HCT116 (cell line): ENCODE data around the gene GRM1. TPM values are rescaled to one million over a fixed set of nuclear protein-coding genes. Genes with fewer than 3 reads are reported as not detected.

Experiments
- ATAC-seq: fragments of 200-7000 bp; cut with Tn5 transposase; 2 replicates; pipeline ENCODE4 v1.9.1; 2020; ENCODE audit warnings: mild to moderate bottlenecking, moderate library complexity
- BruUV-seq: library from RNA; stranded (reverse); fragments of 400-500 nt; replicated peaks from 2 replicates; lab custom pipeline; 2021; lab: Mats Ljungman, UMichigan
- CTCF ChIA-PET: fragments of 300-600 bp; sonication (Branson Sonifier 250); formaldehyde crosslinking; loops from one replicate; lab custom pipeline; 2021; ENCODE audit warnings: antibody characterized with exemption; lab: Charles Lee
- POLR2A ChIA-PET: fragments of 300-600, 350-600 bp; sonication (Branson Sonifier 250); formaldehyde crosslinking; loops from one replicate; lab custom pipeline; 2021; ENCODE audit warnings: antibody characterized with exemption; lab: Charles Lee
- RAD21 ChIA-PET, 2 experiments: fragments of 300-600 bp; sonication (Branson Sonifier 250); formaldehyde crosslinking; loops; one replicate each; lab custom pipeline; 2023; ENCODE audit warnings: low total read pairs in 2 of 2; ENCODE audit not compliant: uncharacterized antibody in 2 of 2, unreplicated experiment in 2 of 2, low non-redundant PET in 1 of 2; lab: Charles Lee
- DNase-seq: peaks from one replicate; pipeline ENCODE4 v3.0.0-alpha.2; 2010; ENCODE audit warnings: low read depth, low spot score
- H2AFZ ChIP-seq: fragments of 200-600 bp; shearing (Covaris generic), sonication (generic); 2 replicates; pipeline ENCODE4 v1.6.1; 2017; ENCODE audit warnings: low read depth, mixed run types, mixed read lengths, antibody characterized with exemption, low read length; ENCODE audit not compliant: poor library complexity, severe bottlenecking
- H3K27ac ChIP-seq: 2 replicates; pipeline ENCODE4 v1.5.1; 2012; ENCODE audit warnings: low read depth, low read length
- H3K27me3 ChIP-seq: fragments of 200-600 bp; sonication (generic); 2 replicates; pipeline ENCODE4 v1.6.1; 2016; ENCODE audit warnings: mixed run types, low read length, mixed read lengths; ENCODE audit not compliant: insufficient read depth
- H3K36me3 ChIP-seq, 2 experiments: fragments of 200-500 bp in 1 of 2; fragments of 200-600 bp in 1 of 2; sonication (Bioruptor generic) in 1 of 2; sonication (generic) in 1 of 2; 2 replicates each; pipeline versions ENCODE4 v1.5.1 to v1.6.1; 2014 to 2016; ENCODE audit warnings: low read length in 2 of 2, inconsistent platforms in 1 of 2, mixed read lengths in 1 of 2, mixed run types in 1 of 2; ENCODE audit not compliant: insufficient read depth in 2 of 2, control insufficient read depth in 1 of 2
- H3K4me1 ChIP-seq, 2 experiments: fragments of 200-600 bp in 1 of 2; sonication (generic) in 1 of 2; 2 replicates each; pipeline versions ENCODE4 v1.5.1 to v1.6.1; 2012 to 2017; ENCODE audit warnings: low read length in 2 of 2, inconsistent platforms in 1 of 2, mild to moderate bottlenecking in 1 of 2, mixed read lengths in 1 of 2, mixed run types in 1 of 2, moderate library complexity in 1 of 2; ENCODE audit not compliant: insufficient read depth in 2 of 2, control insufficient read depth in 1 of 2
- H3K4me2 ChIP-seq: fragments of 200-600 bp; sonication (generic); 2 replicates; pipeline ENCODE4 v1.6.1; 2017; ENCODE audit warnings: mixed run types, low read length, mixed read lengths
- H3K4me3 ChIP-seq, 2 experiments: fragments of 200-600 bp in 1 of 2; sonication (generic) in 1 of 2; replicated peaks in 1 of 2; 2 replicates each; pipeline ENCODE4 v1.5.1; 2011 to 2016; ENCODE audit warnings: low read length in 2 of 2, control low read depth in 1 of 2, low read depth in 1 of 2, mild to moderate bottlenecking in 1 of 2, mixed read lengths in 1 of 2, mixed run types in 1 of 2
- H3K79me2 ChIP-seq: fragments of 200-600 bp; sonication (generic); 2 replicates; pipeline ENCODE4 v1.6.1; 2017; ENCODE audit warnings: mild to moderate bottlenecking, mixed run types, low read length, moderate library complexity, mixed read lengths; ENCODE audit not compliant: insufficient read depth
- H3K9ac ChIP-seq: fragments of 200-600 bp; sonication (generic); 2 replicates; pipeline ENCODE4 v1.6.1; 2016; ENCODE audit warnings: low read length, mixed read lengths
- H3K9me2 ChIP-seq: fragments of 200-600 bp; sonication (generic), shearing (Covaris generic); 2 replicates; pipeline ENCODE4 v1.6.1; 2017; ENCODE audit warnings: mixed run types, mild to moderate bottlenecking, moderate library complexity; ENCODE audit not compliant: insufficient read depth
- H3K9me3 ChIP-seq, 2 experiments: fragments of 200-500 bp in 1 of 2; fragments of 200-600 bp in 1 of 2; sonication (Bioruptor generic) in 1 of 2; sonication (generic) in 1 of 2; 2 replicates each; pipeline ENCODE4 v1.6.1; 2014 to 2017; ENCODE audit warnings: low read length in 2 of 2, mixed read lengths in 2 of 2, inconsistent platforms in 1 of 2, low read depth in 1 of 2, mild to moderate bottlenecking in 1 of 2, mixed run types in 1 of 2, moderate library complexity in 1 of 2; ENCODE audit not compliant: control insufficient read depth in 1 of 2, insufficient read depth in 1 of 2
- H4K20me1 ChIP-seq: fragments of 200-600 bp; sonication (generic), shearing (Covaris generic); 2 replicates; pipeline ENCODE4 v1.6.1; 2017; ENCODE audit warnings: mixed run types, mild to moderate bottlenecking, moderate library complexity; ENCODE audit not compliant: insufficient read depth
- ATF3 ChIP-seq: IDR thresholded peaks from 2 replicates; pipeline ENCODE4 v1.6.1; 2012
- CBX3 ChIP-seq: IDR thresholded peaks from 2 replicates; pipeline ENCODE4 v1.6.1; 2012; ENCODE audit warnings: low read depth
- CEBPB ChIP-seq: IDR thresholded peaks from 2 replicates; pipeline ENCODE4 v1.6.1; 2012; ENCODE audit warnings: low read depth
- CTCF ChIP-seq, 3 experiments: fragments of 200-600 bp in 1 of 3; sonication (generic) in 1 of 3; IDR thresholded peaks in 2 of 3; conservative IDR thresholded peaks in 1 of 3; 2 replicates each; pipeline ENCODE4 v1.5.1; 2012 to 2017; ENCODE audit warnings: low read depth in 2 of 3, low read length in 2 of 3, antibody characterized with exemption in 1 of 3, borderline replicate concordance in 1 of 3, control low read depth in 1 of 3, mild to moderate bottlenecking in 1 of 3, mixed read lengths in 1 of 3, mixed run types in 1 of 3, moderate library complexity in 1 of 3; ENCODE audit not compliant: insufficient read depth in 1 of 3
- ELF1 ChIP-seq: IDR thresholded peaks from 2 replicates; pipeline ENCODE4 v1.6.1; 2012; ENCODE audit warnings: low read depth, borderline replicate concordance
- EZH2 ChIP-seq: fragments of 200-600 bp; sonication (generic); IDR thresholded peaks from 2 replicates; pipeline ENCODE4 v1.6.1; 2017; ENCODE audit warnings: antibody characterized with exemption, mixed run types
- EZH2phosphoT487 ChIP-seq: fragments of 200-600 bp; IDR thresholded peaks from 2 replicates; pipeline ENCODE4 v1.6.1; 2018; ENCODE audit warnings: antibody characterized with exemption, borderline replicate concordance
- FOSL1 ChIP-seq: IDR thresholded peaks from 2 replicates; pipeline ENCODE4 v1.6.1; 2012; ENCODE audit warnings: low read depth
- JUND ChIP-seq: IDR thresholded peaks from 2 replicates; pipeline ENCODE4 v1.6.1; 2012
- REST ChIP-seq: IDR thresholded peaks from 2 replicates; pipeline ENCODE4 v1.6.1; 2012; ENCODE audit warnings: low read depth
- SP1 ChIP-seq: IDR thresholded peaks from 2 replicates; pipeline ENCODE4 v1.6.1; 2012; ENCODE audit warnings: low read depth
- TCF7L2 ChIP-seq: IDR thresholded peaks from 2 replicates; pipeline ENCODE4 v1.7.0; 2011; ENCODE audit warnings: borderline replicate concordance, inconsistent platforms; ENCODE audit not compliant: insufficient read depth, insufficient read length; ENCODE audit errors: extremely low read depth
- ZBTB33 ChIP-seq: IDR thresholded peaks from 2 replicates; pipeline ENCODE4 v1.6.1; 2011; ENCODE audit warnings: mild to moderate bottlenecking, low read length, moderate library complexity; ENCODE audit not compliant: insufficient replicate concordance; ENCODE audit errors: extremely low read depth
- ZFX ChIP-seq: fragments of 450-650 bp; IDR thresholded peaks from 2 replicates; pipeline ENCODE4 v1.6.1; 2017
- intact Hi-C: fragments of 100-400 bp; cut with micrococcal nuclease; formaldehyde crosslinking; loops from 2 replicates; pipeline ENCODE4 v1.10.0; 2022
- total RNA-seq: library from RNA; stranded (reverse); gene quantifications from one replicate; pipeline ENCODE4 v1.2.1, GENCODE V29; 2021; ENCODE audit not compliant: unreplicated experiment

Gene GRM1
- total RNA-seq, 1 experiment from 2014 or later, result not detected

GRCh38 chr6:146302994-146303393, 274.1 kb downstream of the GRM1 start (continued):
- TF ChIP-seq CTCF (IDR thresholded peaks at IDR 0.05 in 2 of 3, conservative IDR thresholded peaks at IDR 0.05 in 1 of 3; ENCODE audit: borderline replicate concordance in 1 of 3, insufficient read depth in 1 of 3, low read depth in 2 of 3, low read length in 2 of 3) (no peak), FOSL1 (no peak), ATF3 (no peak), EZH2phosphoT487 (no peak), TCF7L2 (no peak), CEBPB (no peak)

GRCh38 chr6:146304181-146304580, 275.3 kb downstream of the GRM1 start:
- Histone ChIP-seq H3K36me3 (no peaks in the 10 kb centered on the region), H3K9ac (no peak overlapping the region), H3K4me3 (no peak overlapping the region), H4K20me1 (no peaks in the 10 kb centered on the region), H3K27me3 (peaks cover 20% of the 10 kb centered on the region; the same call in 1 of the 2 replicates), H3K27ac (no peak overlapping the region), H3K4me1 (no peaks in the 10 kb centered on the region), H3K79me2 (no peaks in the 10 kb centered on the region), H3K4me2 (no peak overlapping the region), H2AFZ (no peak overlapping the region), H3K9me2 (no peaks in the 10 kb centered on the region), H3K9me3 (no peaks in the 10 kb centered on the region)
- RAD21 ChIA-PET, result no interaction called here
- intact Hi-C loops, result no loop called here
- BruUV-seq, result no TSS peak
- ATAC-seq (no peak), DNase-seq (no peak)
- CTCF ChIA-PET, result no interaction called here
- POLR2A ChIA-PET, result no interaction called here
- TF ChIP-seq CBX3 (no peak), ZFX (no peak), ATF3 (no peak), JUND (no peak), CTCF (IDR thresholded peaks at IDR 0.05 in 2 of 3, conservative IDR thresholded peaks at IDR 0.05 in 1 of 3; ENCODE audit: borderline replicate concordance in 1 of 3, insufficient read depth in 1 of 3, low read depth in 2 of 3, low read length in 2 of 3) (no peak), ELF1 (no peak), REST (no peak), EZH2 (no peak), SP1 (no peak), ZBTB33 (no peak)
